Activated T-cell treated with anti-CD3 and anti-CD28 coated beads, Interleukin-2, amount 50 U/mL, for 1 hour (primary cell): ENCODE data around the gene DTX1.

Experiments
- DNase-seq: peaks from one replicate; pipeline ENCODE4 v3.0.0-alpha.2; 2020

Gene DTX1

GRCh38 chr12:113056381-113056630 lies 224 bp upstream of the DTX1 start:
- DNase-seq, result no peak

GRCh38 chr12:113057565-113058485 lies 1.3 kb downstream of the DTX1 start:
- no peak for DNase-seq

GRCh38 chr12:113058553-113058952 lies 2.0 kb downstream of the DTX1 start:
- DNase-seq, result no peak

GRCh38 chr12:113059071-113059595 lies 2.6 kb downstream of the DTX1 start:
- no peak for DNase-seq

- DNase-seq, result no peak
Observed at GRCh38 chr12:113060336-113060960, 3.9 kb downstream of the DTX1 start.

GRCh38 chr12:113061061-113061694 lies 4.6 kb downstream of the DTX1 start:
- DNase-seq, result no peak

- no peak for DNase-seq
Observed at GRCh38 chr12:113062502-113063395, 6.2 kb downstream of the DTX1 start.

- no peak for DNase-seq
Observed at GRCh38 chr12:113063396-113064350, 7.1 kb downstream of the DTX1 start.

- no peak for DNase-seq
Observed at GRCh38 chr12:113064395-113065125, 8.0 kb downstream of the DTX1 start.

- no peak for DNase-seq
Observed at GRCh38 chr12:113065126-113066007, 8.8 kb downstream of the DTX1 start.

- DNase-seq, result no peak
Observed at GRCh38 chr12:113066813-113067400, 10.4 kb downstream of the DTX1 start.

GRCh38 chr12:113067987-113068935 lies 11.7 kb downstream of the DTX1 start:
- no peak for DNase-seq

GRCh38 chr12:113069149-113069548 lies 12.6 kb downstream of the DTX1 start:
- no peak for DNase-seq

GRCh38 chr12:113069751-113070116 lies 13.2 kb downstream of the DTX1 start:
- DNase-seq, result no peak

- DNase-seq, result no peak
Observed at GRCh38 chr12:113070117-113070906, 13.8 kb downstream of the DTX1 start.

- DNase-seq, result no peak
Observed at GRCh38 chr12:113071135-113072112, 14.9 kb downstream of the DTX1 start.
